KOPT-K1 (cell line): ENCODE data around the gene WNT2B.

ENCODE experiments used
- H3K27ac ChIP-seq: fragments of 200-600 bp; sonication (generic); 2 replicates; pipeline ENCODE4 v1.5.1; 2016; ENCODE audit warnings: antibody characterized with exemption, mild to moderate bottlenecking, low read depth, low read length; ENCODE audit not compliant: poor library complexity, severe bottlenecking
- H3K36me3 ChIP-seq: fragments of 200-600 bp; sonication (generic); 2 replicates; pipeline ENCODE4 v1.5.1; 2017; ENCODE audit warnings: antibody characterized with exemption, mild to moderate bottlenecking, low read length, moderate library complexity; ENCODE audit not compliant: insufficient read depth
- H3K9me3 ChIP-seq: fragments of 200-600 bp; sonication (generic); 2 replicates; pipeline ENCODE4 v1.5.1; 2017; ENCODE audit warnings: antibody characterized with exemption, low read length, mild to moderate bottlenecking; ENCODE audit not compliant: insufficient read depth, poor library complexity, severe bottlenecking

WNT2B gene

DNA sequence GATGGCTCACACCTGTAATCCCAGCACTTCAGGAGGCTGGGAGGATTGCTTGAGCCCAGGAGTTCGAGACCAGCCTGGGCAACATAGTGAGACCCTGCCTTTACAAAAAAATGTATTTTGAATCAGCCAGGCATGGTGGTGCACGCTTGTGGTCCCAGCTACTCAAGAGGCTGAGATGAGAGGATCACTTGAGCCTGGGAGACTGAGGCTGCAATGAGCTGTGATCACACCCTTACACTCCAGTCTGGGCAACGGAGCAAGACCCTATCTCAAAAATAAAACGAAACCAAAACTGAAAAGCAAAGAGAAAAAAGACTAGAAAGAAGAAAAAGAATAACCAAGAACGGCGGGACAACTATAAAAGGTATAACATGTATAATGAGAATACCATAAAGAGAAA, 15.4 kb upstream of the WNT2B start:
- H3K36me3 ChIP-seq = no peaks in the 10 kb centered on the region
- no peaks in the 10 kb centered on the region for H3K9me3 ChIP-seq
- H3K27ac ChIP-seq = no peak overlapping the region

DNA sequence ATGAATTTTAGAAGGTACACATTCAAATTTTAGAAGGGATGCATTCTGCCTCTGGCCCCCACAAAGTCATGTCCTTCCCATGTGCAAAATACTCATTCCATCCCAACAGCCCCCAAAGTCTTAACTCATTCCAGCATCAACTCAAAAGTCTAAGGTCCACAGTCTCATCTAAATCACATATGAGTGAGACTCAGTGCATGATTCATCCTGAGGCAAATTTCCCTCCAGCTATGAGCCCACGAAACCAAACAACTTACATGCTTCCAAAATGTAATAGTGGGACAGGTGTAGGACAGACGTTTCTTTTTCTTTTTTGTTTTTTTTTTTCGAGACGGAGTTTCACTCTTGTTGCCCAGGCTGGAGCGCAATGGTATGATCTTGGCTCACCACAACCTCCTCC, 12.5 kb upstream of the WNT2B start:
- Histone ChIP-seq H3K27ac (no peak overlapping the region), H3K9me3 (no peaks in the 10 kb centered on the region), H3K36me3 (no peaks in the 10 kb centered on the region)

DNA sequence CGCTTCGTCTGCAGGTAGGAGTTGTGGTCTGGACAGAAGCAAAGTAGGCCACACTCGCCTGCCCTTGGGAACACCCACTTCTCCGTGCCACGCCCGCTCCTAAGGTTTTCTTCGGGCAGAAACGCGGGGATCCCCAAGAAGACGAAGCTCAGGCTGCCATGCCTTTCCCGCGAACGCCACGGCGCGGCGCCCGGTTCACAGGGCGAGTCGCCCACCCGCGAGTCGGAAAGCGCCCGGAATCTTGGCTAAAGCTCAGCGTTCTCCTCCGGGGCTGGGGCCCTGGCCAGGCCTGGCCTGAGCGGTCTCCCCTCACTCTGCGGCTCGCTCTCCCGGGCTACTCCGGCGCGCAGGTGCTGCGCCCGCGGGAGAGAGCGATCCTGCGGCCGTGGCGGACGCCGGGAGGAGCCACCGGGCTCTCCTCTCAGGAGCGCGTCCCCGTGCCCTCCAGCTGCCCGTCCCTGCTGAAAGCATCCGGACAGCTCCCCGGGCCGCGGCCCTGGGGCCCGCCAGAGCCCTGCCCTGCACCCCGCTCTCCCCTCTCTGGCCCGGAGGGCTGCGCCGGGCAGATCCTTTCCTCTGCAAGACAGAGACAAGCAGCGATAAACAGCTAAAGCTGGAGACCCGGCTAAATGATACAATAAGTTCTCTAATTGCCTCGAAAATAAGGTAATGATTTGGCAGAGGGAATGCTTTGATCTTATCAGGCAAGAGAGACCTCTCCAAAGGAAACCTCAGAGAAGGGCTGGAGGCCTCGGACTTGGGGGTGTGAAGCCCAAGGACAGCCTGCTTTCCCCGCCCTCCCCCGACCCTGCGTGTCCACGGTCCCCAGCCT, 6.7 kb upstream of the WNT2B start:
- Histone ChIP-seq H3K27ac (no peak overlapping the region), H3K9me3 (no peaks in the 10 kb centered on the region), H3K36me3 (no peaks in the 10 kb centered on the region)

DNA sequence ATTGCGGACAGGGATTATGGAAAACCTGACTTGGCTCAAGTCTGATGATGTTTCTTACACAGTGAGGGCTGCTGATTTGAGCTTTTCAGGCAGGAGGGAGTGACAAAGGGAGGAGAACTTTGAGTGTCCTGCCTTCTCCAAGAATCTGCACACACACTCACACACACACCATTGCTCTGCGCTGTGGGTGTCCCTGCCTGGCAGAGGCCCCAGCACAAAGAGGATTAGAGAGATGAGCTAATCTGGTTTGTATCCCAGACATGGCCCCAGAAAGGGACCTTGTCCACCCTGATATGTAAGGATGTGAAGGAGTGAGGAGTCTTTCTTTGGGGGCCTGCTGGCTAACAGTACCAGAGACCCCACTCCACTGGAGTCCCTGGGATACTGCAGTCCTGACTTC, 5.9 kb upstream of the WNT2B start:
- H3K36me3 ChIP-seq = no peaks in the 10 kb centered on the region
- H3K27ac ChIP-seq = no peak overlapping the region
- no peaks in the 10 kb centered on the region for H3K9me3 ChIP-seq

DNA sequence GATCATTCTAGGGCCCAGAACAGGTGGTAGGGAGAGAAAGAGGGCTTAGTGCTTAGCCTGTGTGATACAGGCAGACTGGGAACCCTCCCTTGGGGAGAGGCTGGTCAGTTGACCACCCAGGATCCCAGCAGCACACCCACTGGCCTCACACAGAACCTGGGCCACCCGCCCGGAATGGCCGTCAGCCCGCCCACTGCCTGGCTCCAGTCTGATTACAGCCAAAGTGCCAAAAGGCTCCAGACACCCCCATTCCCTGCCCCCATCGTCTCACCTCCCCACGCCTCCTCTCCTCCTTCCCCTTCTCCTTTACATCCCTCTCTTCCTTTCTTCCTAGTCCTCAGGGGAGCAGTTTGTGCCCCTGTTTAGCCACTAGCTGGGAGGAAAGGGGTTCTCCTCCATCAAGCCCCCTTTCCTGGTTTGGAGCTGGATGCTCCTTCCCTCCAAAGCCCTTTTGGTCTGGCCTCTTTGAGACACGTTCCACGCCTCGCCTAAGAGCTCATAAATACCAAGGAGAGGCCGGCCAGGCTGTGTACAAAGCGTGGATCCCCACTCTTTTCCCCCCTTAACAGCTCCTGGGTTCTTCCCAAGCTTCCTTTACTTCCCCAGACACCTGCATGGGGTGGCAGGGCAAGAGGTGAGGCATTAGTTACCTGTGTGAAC, 4.6 kb upstream of the WNT2B start:
- Histone ChIP-seq H3K9me3 (no peaks in the 10 kb centered on the region), H3K27ac (no peak overlapping the region), H3K36me3 (no peaks in the 10 kb centered on the region)

DNA sequence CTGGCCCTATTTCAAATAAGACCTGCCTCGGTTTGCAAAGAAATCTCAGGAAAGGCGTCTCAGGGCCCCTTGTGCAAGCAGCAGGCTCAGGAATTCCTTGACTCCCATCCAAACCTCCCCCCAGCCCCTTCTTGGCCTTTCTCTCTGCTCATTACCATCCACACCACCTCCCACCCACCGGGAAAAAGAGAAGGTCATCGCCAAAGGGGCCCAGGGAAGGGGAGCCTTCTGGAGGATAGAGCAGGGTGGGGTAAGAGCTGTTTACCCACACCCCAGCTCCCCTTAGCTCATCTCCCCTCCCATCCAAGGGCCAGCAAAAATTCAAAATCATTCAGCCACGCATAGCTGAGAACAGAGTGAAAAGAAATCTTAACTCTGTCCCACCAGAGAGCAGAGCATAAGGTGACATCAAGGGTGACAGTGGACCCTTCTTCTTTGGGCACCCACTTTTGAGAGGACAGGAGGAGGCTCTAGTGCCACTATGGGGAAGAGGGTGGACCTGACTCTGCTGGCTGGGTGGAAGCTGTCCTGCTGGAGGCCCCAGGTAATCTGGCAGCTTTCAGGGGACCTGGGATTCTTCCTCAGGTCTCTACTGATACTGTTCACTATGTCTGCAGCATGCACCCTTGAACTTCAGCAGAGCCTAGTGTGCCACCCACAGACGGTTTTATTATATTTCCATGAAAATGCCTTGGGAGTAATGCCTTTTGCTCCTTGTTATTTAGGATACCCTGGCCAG, 3.9 kb upstream of the WNT2B start:
- no peak overlapping the region for H3K27ac ChIP-seq
- no peaks in the 10 kb centered on the region for H3K9me3 ChIP-seq
- no peaks in the 10 kb centered on the region for H3K36me3 ChIP-seq

DNA sequence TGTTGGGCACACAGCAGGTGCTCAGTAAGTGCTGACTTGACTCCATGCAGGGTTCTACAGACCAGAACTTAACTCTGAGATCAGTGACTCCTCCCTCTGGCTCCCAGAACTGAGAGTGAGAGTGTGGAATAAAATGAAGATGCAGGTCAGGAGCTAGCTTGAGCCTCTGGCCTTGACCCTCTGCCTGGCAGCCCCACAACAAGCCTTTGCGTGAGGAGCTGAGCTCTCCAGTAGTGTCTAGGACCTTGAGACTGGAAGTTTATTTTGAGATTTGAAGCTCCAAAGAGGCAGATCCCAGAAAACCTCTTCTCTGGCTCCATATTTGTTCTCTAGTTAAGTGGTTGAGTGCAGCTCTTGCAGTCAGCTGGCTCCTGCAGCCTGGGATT, 3.4 kb upstream of the WNT2B start:
- no peaks in the 10 kb centered on the region for H3K36me3 ChIP-seq
- H3K9me3 ChIP-seq = no peaks in the 10 kb centered on the region
- H3K27ac ChIP-seq = no peak overlapping the region

DNA sequence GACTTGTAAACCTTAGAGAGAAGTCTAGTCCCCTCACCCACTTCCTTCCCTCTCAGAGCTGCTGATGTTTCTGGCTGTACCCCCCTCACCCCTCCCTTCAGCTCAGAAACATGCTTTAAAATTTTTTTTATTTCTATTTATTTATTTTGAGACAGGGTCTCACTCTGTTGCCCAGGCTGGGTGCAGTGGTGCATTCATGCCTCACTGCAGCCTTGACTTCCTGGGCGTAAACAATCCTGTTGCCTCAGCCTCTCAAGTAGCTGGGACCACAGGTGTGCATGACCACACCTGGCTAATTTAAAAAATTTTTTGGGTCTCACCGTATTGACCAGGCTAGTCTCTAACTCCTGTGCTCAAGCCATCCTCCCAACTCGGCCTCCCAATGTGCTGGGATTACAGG, 2.9 kb upstream of the WNT2B start:
- Histone ChIP-seq H3K36me3 (no peaks in the 10 kb centered on the region), H3K27ac (no peak overlapping the region), H3K9me3 (no peaks in the 10 kb centered on the region)

DNA sequence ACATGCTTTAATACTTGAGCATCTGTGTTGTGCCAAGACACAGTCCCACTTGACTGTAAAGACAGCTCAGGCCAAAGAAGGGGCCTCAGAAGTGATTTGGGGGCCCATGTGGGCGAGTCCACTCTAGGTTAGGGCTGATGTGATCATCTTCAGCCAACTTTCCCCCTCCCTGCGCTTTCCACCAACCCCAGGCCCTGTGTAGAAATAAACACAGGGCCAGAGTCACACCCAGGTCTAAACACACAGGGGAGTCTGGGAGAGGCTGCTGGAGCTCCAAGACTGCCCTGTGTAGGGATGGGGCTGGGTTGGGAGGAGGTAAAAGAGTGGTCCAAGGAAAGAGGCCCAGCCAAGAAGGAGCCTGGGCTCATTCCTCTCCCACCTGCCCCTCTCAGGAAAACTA, 2.5 kb upstream of the WNT2B start:
- H3K9me3 ChIP-seq = no peaks in the 10 kb centered on the region
- no peaks in the 10 kb centered on the region for H3K36me3 ChIP-seq
- no peak overlapping the region for H3K27ac ChIP-seq

DNA sequence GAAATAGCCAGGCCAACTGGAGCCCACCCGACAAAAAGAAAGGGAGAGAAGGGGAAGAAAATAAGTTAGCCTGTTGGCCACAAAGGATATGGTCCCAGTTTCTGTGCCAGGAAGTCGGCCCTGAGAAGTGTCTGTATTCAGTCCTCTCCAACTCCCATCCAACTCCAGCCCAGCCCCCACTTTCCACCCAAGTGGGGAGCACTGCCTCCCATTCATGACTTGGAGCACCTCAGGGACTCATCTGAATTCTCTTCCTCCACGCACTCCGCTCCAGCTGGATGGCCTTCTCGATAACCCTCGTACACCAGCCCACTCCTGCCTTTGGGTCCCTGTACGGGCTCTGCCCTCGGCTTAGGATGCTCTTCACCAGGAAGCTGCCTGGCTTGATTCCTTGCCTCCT, 2.0 kb upstream of the WNT2B start:
- Histone ChIP-seq H3K9me3 (no peaks in the 10 kb centered on the region), H3K27ac (no peak overlapping the region), H3K36me3 (no peaks in the 10 kb centered on the region)

DNA sequence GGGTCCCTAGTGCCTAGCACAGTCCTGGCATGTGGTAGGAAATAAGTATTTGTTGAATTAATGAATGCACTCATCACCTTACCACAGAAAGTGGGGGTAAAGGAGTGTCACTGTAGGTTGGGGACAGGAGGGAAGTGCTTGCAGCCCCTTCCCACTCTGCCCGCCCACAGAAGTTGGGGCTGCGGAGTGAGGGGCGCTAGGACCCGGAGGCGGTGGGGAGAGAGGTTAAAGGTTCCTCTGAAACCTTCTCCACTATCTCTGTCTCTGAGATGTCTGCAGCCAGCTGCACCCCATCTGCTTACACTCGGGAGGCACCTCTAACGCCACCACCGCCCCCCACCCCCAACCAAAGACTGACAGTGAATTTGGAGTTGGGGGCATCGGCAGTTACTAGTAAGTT, 1.4 kb upstream of the WNT2B start:
- H3K27ac ChIP-seq = no peak overlapping the region
- H3K9me3 ChIP-seq = no peaks in the 10 kb centered on the region
- no peaks in the 10 kb centered on the region for H3K36me3 ChIP-seq

DNA sequence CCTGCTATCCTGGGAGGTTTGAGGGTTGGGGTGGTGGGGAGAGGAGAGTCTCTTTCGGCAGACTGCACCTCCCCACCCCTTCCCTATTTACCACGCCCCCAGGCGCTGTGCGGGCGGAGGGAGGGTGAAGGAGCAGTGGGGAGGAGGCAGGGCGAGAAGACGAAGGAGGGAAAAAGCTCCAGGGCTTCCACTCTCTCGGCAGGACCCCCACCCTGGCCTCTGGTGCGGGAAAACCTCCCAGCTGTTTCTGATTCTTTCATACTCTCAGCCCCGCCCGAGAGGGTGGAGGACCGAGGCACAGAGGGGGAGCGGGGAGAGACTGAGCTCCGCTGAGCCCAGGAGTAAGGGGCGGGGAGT, 866 bp upstream of the WNT2B start:
- Histone ChIP-seq H3K36me3 (no peaks in the 10 kb centered on the region), H3K9me3 (no peaks in the 10 kb centered on the region), H3K27ac (no peak overlapping the region)

DNA sequence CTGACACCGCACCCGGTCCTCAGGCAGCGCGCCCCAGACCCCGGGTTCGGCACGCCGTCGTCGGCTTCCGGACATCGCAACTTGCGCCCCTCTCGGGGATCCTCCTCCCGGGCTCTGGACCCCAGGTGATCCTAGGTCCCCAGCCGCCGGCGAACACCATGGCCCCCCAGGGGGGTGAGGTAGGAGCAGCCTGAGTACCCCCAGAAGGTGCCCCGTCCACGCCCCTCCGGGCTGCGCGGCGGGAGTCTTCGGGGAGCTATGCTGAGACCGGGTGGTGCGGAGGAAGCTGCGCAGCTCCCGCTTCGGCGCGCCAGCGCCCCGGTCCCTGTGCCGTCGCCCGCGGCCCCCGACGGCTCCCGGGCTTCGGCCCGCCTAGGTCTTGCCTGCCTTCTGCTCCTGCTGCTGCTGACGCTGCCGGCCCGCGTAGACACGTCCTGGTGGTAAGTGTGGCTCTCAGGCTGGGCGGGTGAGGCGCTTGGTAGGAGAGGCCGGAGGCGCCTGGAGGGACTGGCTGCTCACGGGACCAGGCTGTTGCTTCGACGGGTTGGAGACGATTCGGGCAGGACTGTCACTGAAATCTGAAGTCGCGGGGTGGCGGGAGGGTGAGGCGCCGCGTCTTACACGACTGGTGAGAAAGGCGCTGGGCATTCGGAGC, 367 bp downstream of the WNT2B start:
- Histone ChIP-seq H3K27ac (no peak overlapping the region), H3K9me3 (no peaks in the 10 kb centered on the region), H3K36me3 (no peaks in the 10 kb centered on the region)

DNA sequence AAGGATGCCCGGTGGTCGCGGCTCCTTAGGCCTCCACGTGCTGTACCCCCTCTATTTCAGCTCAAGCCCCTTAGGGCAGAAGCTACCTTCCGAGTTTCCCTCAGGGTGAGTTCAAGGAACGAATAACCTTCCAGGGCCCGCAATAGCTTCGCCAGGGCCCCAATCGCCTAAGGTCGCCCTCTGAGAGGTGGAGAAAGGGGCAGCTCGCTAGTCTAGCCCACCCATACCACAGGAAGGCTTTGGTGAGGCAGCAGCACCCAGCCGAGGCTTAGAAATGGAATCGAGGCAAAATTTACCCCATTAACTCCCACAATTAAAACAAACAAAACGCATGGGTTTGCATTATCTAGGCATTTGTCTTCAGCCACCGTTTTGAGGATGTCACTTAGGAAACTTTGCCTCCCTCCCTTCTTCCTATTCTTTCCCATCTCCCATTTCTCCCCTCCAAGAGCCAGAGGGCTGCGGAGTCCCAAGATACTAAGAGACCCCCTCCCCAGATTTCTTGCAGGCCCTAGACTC, 954 bp downstream of the WNT2B start:
- Histone ChIP-seq H3K36me3 (no peaks in the 10 kb centered on the region), H3K27ac (no peak overlapping the region), H3K9me3 (no peaks in the 10 kb centered on the region)

DNA sequence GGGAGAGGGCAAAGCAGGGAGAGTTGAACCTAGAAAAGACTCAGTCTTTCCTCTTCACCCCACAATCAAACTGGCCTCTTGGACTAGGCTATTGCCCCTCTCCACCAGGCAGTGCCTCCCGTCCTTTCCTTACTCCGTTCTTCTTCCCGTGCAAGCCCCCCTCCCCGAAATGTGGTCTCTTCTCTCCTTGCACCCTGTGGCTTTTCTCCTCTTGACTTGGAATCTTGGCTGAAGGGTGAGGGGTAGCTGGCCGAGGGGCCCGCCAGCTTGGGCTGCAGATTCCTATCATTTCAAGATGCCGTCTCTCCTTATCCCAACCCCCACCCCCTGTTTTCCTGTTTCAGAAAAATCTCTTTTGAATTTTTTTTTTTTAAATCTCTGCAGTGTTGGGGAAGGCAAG, 1.6 kb downstream of the WNT2B start:
- H3K9me3 ChIP-seq = no peaks in the 10 kb centered on the region
- H3K27ac ChIP-seq = no peak overlapping the region
- no peaks in the 10 kb centered on the region for H3K36me3 ChIP-seq
